HepG2 (cell line): ENCODE measurements around the gene NOL12. TPM values are rescaled to one million over a fixed set of nuclear protein-coding genes. Genes with fewer than 3 reads are reported as not detected.

Source experiments
- DRAP1 ChIP-seq: IDR thresholded peaks from 2 replicates; pipeline ENCODE4 v1.6.1; 2016; ENCODE audit warnings: missing genetic modification reagents, missing compliant biosample characterization
- EZH2 ChIP-seq: conservative IDR thresholded peaks from 2 replicates; pipeline ENCODE4 v1.6.1; 2012; ENCODE audit warnings: mild to moderate bottlenecking, low read depth, low read length, moderate library complexity
- HMG20A ChIP-seq: IDR thresholded peaks from 2 replicates; pipeline ENCODE4 v1.6.1; 2016; ENCODE audit warnings: borderline replicate concordance
- IRF2 ChIP-seq: IDR thresholded peaks from 2 replicates; pipeline ENCODE4 v1.6.1; 2018; ENCODE audit warnings: missing genetic modification reagents, missing compliant biosample characterization
- KAT2B ChIP-seq: fragments of 150-350 bp; IDR thresholded peaks from 2 replicates; pipeline ENCODE4 v1.6.1; 2014; ENCODE audit warnings: low read depth, low read length, borderline replicate concordance
- KAT8 ChIP-seq: IDR thresholded peaks from 2 replicates; pipeline ENCODE4 v1.6.1; 2016; ENCODE audit warnings: missing genetic modification reagents, missing compliant biosample characterization
- KLF16 ChIP-seq, 2 experiments: sonication (generic) in 1 of 2; formaldehyde crosslinking in 1 of 2; IDR thresholded peaks; 2 replicates each; pipeline versions ENCODE4 v1.6.1 to v1.8.0; 2016 to 2023; ENCODE audit warnings: missing genetic modification reagents in 2 of 2, missing compliant biosample characterization in 1 of 2
- MXI1 ChIP-seq: IDR thresholded peaks from 3 replicates; pipeline ENCODE4 v1.6.1; 2012; ENCODE audit warnings: low read depth, low read length, inconsistent platforms, borderline replicate concordance
- NFIB ChIP-seq: sonication (generic); formaldehyde crosslinking; IDR thresholded peaks from 2 replicates; pipeline ENCODE4 v1.9.0; 2021; ENCODE audit warnings: missing genetic modification reagents, mild to moderate bottlenecking, borderline replicate concordance
- PAF1 ChIP-seq: IDR thresholded peaks from 2 replicates; pipeline ENCODE4 v1.6.1; 2016; ENCODE audit warnings: missing genetic modification reagents, missing compliant biosample characterization
- PHF21A ChIP-seq: sonication (generic); formaldehyde crosslinking; IDR thresholded peaks from 2 replicates; pipeline ENCODE4 v1.5.0; 2020; ENCODE audit warnings: mild to moderate bottlenecking, missing genetic modification reagents
- RAD21 ChIP-seq: fragments of 450-650 bp; formaldehyde crosslinking; IDR thresholded peaks from 2 replicates; pipeline ENCODE4 v1.5.0; 2020; ENCODE audit warnings: mild to moderate bottlenecking
- RXRB ChIP-seq: IDR thresholded peaks from 2 replicates; pipeline ENCODE4 v1.6.1; 2016; ENCODE audit warnings: borderline replicate concordance, missing genetic modification reagents, missing compliant biosample characterization
- SIX1 ChIP-seq: sonication (generic); formaldehyde crosslinking; IDR thresholded peaks from 2 replicates; pipeline ENCODE4 v1.4.0; 2020; ENCODE audit warnings: missing genetic modification reagents, borderline replicate concordance
- SP5 ChIP-seq: IDR thresholded peaks from 2 replicates; pipeline ENCODE4 v1.6.1; 2016; ENCODE audit warnings: low read depth, borderline replicate concordance
- SRSF1 ChIP-seq: fragments of 200-400 bp; formaldehyde crosslinking; optimal IDR thresholded peaks from 2 replicates; pipeline ENCODE3; 2017; ENCODE audit warnings: mild to moderate bottlenecking, low read depth, low read length, moderate library complexity
- TAF15 ChIP-seq: fragments of 200-400 bp; formaldehyde crosslinking; IDR thresholded peaks from one replicate; pipeline ENCODE4 v1.6.1; 2018; ENCODE audit warnings: mild to moderate bottlenecking, low read depth, low read length; ENCODE audit not compliant: poor library complexity, severe bottlenecking
- THAP11 ChIP-seq: IDR thresholded peaks from 2 replicates; pipeline ENCODE4 v1.6.1; 2016; ENCODE audit warnings: missing biosample characterization, missing genetic modification reagents
- TIGD3 ChIP-seq: sonication (generic); formaldehyde crosslinking; IDR thresholded peaks from 2 replicates; pipeline ENCODE4 v1.5.1; 2020; ENCODE audit warnings: mild to moderate bottlenecking, missing genetic modification reagents, borderline replicate concordance
- TSC22D2 ChIP-seq: sonication (generic); formaldehyde crosslinking; IDR thresholded peaks from 2 replicates; pipeline ENCODE4 v1.5.1; 2020; ENCODE audit warnings: missing genetic modification reagents, mild to moderate bottlenecking, borderline replicate concordance
- ZMYM3 ChIP-seq: sonication (generic); formaldehyde crosslinking; IDR thresholded peaks from 2 replicates; pipeline ENCODE4 v1.5.1; 2020; ENCODE audit warnings: mild to moderate bottlenecking, missing genetic modification reagents
- ZNF709 ChIP-seq: sonication (generic); formaldehyde crosslinking; IDR thresholded peaks from 2 replicates; pipeline ENCODE4 v1.5.0; 2020; ENCODE audit warnings: mild to moderate bottlenecking, missing genetic modification reagents
- ZNF768 ChIP-seq: sonication (generic); formaldehyde crosslinking; IDR thresholded peaks from 2 replicates; pipeline ENCODE4 v1.4.0; 2020; ENCODE audit warnings: missing genetic modification reagents
- ZSCAN25 ChIP-seq: sonication (generic); formaldehyde crosslinking; IDR thresholded peaks from 2 replicates; pipeline ENCODE4 v1.8.0; 2022; ENCODE audit warnings: mild to moderate bottlenecking, missing genetic modification reagents
- polyA plus RNA-seq, 8 experiments: library from polyadenylated mRNA; depleted of rRNA in 3 of 8; stranded (reverse) in 7 of 8; unstranded in 1 of 8; fragments of >200 nt; fragmentation: Illumina TruSeq in 4 of 8; extraction: Trizol in 4 of 8; gene quantifications; 2 replicates each; pipeline versions ENCODE4 v1.2.1 to v1.2.3, GENCODE V29; 2011 to 2016; ENCODE audit warnings: low read depth in 4 of 8, missing spikeins in 1 of 8, mixed read lengths in 1 of 8; ENCODE audit not compliant: insufficient read depth in 1 of 8
- total RNA-seq, 5 experiments: library from RNA; depleted of rRNA; stranded (reverse); fragments of >200 nt; fragmentation: Illumina TruSeq; extraction: Trizol; gene quantifications; 2 replicates each; pipeline ENCODE4 v1.2.3, GENCODE V29; 2016; ENCODE audit warnings: low read depth in 1 of 5
- TF ChIP-seq, protein P1 (sequence below): sonication (generic); formaldehyde crosslinking; IDR thresholded peaks from 2 replicates; pipeline ENCODE4; 2020; ENCODE audit warnings: missing genetic modification reagents, mild to moderate bottlenecking, borderline replicate concordance
- TF ChIP-seq, protein P2 (sequence below): IDR thresholded peaks from 2 replicates; pipeline ENCODE4 v1.6.1; 2016; ENCODE audit warnings: low read depth, borderline replicate concordance

The NOL12 gene
- total and polyA plus RNA-seq, 2 of the 13 experiments (the other 11 are each of a cell fraction or from before 2014, with no cell fraction given): 14.3 to 31.4 TPM

GRCh38 chr22:37681556-37682049 is 4.5 kb upstream of the NOL12 start (continued):
- TF ChIP-seq, protein P1, sequence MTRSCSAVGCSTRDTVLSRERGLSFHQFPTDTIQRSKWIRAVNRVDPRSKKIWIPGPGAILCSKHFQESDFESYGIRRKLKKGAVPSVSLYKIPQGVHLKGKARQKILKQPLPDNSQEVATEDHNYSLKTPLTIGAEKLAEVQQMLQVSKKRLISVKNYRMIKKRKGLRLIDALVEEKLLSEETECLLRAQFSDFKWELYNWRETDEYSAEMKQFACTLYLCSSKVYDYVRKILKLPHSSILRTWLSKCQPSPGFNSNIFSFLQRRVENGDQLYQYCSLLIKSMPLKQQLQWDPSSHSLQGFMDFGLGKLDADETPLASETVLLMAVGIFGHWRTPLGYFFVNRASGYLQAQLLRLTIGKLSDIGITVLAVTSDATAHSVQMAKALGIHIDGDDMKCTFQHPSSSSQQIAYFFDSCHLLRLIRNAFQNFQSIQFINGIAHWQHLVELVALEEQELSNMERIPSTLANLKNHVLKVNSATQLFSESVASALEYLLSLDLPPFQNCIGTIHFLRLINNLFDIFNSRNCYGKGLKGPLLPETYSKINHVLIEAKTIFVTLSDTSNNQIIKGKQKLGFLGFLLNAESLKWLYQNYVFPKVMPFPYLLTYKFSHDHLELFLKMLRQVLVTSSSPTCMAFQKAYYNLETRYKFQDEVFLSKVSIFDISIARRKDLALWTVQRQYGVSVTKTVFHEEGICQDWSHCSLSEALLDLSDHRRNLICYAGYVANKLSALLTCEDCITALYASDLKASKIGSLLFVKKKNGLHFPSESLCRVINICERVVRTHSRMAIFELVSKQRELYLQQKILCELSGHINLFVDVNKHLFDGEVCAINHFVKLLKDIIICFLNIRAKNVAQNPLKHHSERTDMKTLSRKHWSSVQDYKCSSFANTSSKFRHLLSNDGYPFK (CRISPR knock-in tag): no peak
- TF ChIP-seq MXI1 (peak; percentile 41; the same call in 1 of the 3 replicates), PHF21A (CRISPR knock-in tag) (peak; percentile 34; the same call in 1 of the 2 replicates), ZMYM3 (CRISPR knock-in tag) (peak; percentile 86; the same call in 1 of the 2 replicates), KAT2B (no peak), EZH2 (no peak), RAD21 (CRISPR knock-in tag) (peak; percentile 89), PAF1 (CRISPR knock-in tag) (no peak), TIGD3 (no peak), NFIB (CRISPR knock-in tag) (no peak), TAF15 (no peak), ZSCAN25 (CRISPR knock-in tag) (peak; percentile 86), IRF2 (CRISPR knock-in tag) (0 out of 2 replicates have a peak, but pooled peaks have one; percentile 33), SP5 (CRISPR knock-in tag) (peak; percentile 33; the same call in 1 of the 2 replicates), KLF16 (CRISPR knock-in tag; IDR thresholded peaks at IDR 0.05) (0 out of 4 replicates have a peak, but pooled peaks of 1 of the 2 experiments have one; percentile 53), SIX1 (CRISPR knock-in tag) (0 out of 2 replicates have a peak, but pooled peaks have one; percentile 19), DRAP1 (no peak), TSC22D2 (CRISPR knock-in tag) (peak; percentile 50; the same call in 1 of the 2 replicates), RXRB (CRISPR knock-in tag) (peak; percentile 97), KAT8 (0 out of 2 replicates have a peak, but pooled peaks have one; percentile 25), ZNF768 (CRISPR knock-in tag) (peak; percentile 97), SRSF1 (no peak), HMG20A (CRISPR knock-in tag) (0 out of 2 replicates have a peak, but pooled peaks have one; percentile 10), ZNF709 (CRISPR knock-in tag) (no peak), THAP11 (CRISPR knock-in tag) (no peak)
- TF ChIP-seq, protein P2, sequence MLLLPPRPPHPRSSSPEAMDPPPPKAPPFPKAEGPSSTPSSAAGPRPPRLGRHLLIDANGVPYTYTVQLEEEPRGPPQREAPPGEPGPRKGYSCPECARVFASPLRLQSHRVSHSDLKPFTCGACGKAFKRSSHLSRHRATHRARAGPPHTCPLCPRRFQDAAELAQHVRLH (CRISPR knock-in tag): peak; percentile 70; the same call in 1 of the 2 replicates
